ENCODE data around the gene BLVRB.

BLVRB gene

DNA sequence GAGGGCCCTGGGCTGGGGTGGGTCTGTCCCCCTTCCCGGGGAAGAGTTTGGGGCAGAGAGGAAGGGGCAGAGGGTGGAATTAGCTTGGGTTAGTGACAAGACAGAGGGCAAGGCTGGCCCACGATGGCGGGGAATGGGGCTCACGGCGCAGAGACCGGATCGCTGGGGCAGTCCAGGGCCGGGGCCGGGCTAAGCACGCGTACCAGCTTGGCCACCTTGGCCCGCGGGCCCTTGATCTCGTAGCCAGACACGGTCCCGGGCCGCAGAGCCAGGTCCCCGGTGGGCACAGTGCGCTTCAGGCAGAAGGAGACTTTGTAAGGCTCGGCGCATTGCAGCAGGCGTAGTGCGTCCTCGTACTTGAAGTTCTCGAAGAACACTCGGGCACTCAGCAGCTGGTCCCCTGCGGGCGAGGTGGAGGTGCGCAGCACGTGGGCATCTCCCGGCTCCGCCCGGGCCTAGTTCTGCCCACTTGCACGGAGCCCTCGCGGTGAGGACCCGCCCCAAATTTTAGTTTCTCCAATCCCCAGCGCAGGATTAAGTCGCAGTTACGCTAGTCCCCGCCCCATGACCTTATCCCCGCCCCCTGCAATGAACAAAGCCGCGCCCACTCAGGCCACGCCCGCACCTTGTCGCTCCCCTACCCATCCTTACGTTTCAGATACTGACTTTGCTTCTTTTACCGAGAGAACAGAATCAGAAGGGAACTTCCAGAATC is 67.0 kb downstream of the BLVRB start:
- no peak for DNase-seq

All from NCI-H1694 (cell line).